Stimulated activated CD4-positive, alpha-beta T cell treated with anti-CD3 and anti-CD28 coated beads, Interleukin-4, amount 100 ng/mL, for 4 hours (primary cell): ENCODE data around the gene IGLON5.

Source experiments
- DNase-seq, 2 experiments: peaks; one replicate each; pipeline ENCODE4 v3.0.0-alpha.2; 2020

The IGLON5 gene

DNA sequence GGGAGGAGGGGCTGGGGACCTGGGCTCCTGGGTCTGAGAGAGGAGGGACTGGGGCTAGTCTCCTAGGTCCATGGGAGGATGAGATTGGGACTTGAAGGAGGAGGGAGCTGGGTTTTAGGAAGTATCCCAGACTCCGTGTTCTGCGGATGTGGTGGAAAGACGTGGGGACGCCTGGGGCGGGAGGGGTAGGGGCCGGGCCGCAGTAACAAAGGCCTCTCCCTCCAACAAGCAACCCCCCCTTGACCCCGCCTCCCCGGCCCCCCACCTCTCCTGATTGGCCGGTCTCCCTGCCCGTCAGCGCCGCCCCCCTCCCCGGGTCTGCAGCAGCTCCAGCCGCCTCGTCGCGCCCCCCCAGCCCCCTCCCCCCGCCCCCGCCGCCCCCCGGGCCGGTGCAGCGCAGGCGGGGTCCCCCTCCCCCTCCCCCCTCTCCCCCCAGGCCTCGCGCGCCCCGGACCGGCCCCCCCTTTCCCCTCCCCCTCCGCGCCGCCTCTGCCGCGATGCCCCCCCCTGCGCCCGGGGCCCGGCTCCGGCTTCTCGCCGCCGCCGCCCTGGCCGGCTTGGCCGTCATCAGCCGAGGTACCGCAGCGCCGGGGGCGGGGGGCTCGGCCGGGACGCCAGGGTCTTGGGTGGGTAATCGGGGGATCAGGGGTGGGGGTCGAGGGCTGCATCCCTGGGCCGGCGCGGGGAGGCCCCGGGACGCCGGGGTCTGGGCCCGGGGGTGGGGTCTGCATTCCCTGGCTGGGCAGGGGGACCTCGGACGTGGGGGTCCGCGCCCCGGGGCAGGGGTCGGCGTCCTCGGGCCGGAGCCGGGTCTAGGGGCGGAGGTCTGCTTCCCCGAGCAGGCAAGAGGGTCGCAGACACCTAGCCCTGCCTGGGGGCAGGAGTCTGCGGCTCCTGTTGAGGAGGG lies at the start of gene IGLON5:
IGLON5 (plus strand) TSS at position 294 of the 907 bp plus-strand sequence; CDS start at position 498, 204 bp downstream.
- DNase-seq: no peak

DNA sequence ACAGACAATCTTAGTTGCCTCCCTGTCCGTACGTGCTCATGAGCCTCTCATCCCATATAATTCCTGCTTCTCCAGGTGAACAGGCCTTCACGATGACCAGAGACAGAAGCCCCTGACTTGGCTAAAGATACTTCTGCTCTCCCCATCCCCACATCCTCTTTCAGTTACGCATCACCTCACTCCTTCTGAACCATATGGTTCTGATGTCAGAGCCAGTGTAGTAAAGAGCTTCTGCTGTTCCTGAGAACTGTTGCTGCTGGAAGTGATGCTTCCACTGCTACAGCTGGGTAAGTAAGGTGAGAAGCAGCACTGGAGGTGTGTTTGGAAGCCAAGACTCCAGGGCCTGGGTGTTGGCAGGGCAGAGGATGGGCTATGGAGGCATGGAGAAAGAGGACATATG lies 47.6 kb upstream of the IGLON5 start:
- DNase-seq: no peak

DNA sequence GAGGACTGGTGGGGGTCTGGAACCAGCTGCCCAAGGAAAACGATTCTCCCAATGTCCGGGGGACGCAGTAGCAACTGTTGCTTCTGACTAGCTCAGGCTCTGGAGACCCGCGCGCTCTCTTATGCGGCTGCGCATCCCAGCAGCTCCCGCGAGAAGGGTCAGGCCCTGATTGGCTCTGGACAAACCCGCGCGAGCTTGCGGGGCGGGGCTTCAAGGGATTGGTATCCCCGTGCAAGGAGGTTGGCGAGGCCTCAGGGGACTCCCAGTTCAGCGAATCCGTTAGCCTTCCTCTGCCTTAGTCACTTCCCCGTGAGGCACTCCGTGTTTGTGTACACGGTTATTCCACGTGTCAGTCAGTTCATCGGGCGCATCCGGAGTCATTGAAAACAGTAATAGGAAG lies 40.4 kb upstream of the IGLON5 start:
- no peak for DNase-seq

DNA sequence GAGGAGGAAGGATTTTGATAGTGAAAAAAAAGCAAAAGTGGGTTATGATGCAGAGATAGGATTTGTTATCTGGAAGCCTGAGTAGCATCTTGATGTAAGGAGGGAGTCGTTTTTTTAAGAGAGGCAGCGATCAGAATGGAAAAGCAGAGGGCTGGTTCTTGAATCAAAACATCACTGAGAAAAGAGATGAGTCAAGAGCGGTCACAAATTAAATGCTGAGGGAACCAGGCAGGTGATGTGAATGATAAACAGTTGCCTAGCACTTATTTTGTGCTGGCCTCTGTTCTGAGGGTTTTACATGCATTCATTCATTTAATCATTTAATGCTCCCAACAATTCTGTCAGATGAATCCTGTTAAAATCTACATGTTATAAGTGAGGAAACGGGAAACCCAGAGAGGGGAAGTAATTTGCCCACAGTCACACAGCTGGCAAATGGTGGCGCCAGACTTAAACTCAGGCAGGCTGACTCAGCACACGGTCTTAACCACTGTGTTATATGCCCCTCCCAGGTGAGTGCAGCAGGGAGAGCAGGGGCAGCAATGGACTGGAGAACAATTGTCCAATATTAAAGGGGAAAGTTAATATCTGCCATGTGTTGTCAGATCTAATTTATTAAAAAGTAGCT lies 39.1 kb upstream of the IGLON5 start:
- DNase-seq: no peak

DNA sequence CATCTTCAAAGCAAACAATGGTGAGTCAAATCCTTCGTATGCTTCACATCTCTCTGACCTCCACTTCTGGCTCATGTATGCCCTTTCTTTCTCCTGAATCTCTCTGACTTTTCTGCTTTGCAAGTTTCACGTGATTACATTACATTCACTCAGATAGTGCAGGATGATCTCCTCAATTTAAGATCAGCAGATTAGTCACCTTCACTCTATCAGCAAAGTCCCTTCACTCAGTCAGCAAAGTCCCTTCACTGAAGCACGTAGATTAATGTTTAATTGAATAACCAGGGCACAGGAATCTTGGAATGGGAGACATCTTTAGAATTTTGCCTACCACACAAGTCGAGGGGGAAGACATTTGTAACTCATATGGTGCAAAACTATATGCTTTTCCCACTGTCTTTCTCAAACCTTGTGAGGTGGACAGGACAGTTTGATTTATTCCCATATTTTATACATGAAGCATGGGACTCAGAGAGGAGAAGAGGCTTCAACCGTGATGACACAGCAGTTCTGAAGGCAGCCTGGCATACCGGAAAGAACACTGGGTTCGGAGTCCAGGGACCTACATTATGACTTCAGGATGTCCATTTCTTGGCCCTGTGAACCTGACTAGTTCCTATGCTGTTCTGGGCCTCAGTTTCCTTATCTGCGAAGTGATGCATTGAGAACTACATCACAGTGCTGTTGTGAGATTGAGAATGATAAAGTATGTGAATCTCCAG lies 37.2 kb upstream of the IGLON5 start:
- DNase-seq: no peak

DNA sequence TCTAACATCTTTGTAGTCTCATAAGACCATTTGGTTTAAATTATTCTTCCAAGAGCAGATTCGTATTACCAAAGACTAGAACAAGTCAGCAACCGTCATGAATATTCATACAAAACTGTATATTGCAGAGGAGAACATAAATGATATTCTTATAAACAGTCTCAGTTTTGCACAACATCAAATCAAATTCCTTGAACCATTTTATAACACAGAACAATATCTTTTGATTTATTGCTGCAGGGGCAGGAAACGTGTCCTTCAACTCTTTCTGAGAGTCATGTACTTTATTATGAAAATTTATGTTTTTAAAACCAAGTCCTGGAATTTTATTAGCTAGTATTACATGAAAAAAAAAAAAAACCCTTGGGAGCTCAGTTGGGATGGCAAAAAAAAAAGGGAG lies 34.3 kb upstream of the IGLON5 start:
- DNase-seq: no peak

DNA sequence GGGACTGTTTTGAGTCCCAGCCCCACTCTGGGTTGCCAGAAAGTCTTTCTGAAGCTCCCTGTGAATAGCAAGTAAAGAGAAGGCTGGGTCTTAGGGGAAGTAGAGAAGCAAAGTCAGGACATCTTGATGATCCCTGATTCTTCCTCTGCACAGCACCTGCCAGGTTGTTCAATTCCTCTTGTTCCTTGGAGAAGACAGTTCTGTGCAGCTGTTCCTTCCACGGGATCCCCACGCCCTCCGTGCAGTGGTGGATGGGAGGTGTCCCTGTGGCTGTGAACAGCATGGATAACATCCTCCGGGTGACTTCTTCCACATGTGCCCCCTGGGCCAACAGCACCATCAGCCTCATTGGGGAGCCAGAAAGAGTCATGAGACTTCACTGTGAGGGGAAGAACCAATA lies 29.1 kb upstream of the IGLON5 start:
- no peak for DNase-seq

DNA sequence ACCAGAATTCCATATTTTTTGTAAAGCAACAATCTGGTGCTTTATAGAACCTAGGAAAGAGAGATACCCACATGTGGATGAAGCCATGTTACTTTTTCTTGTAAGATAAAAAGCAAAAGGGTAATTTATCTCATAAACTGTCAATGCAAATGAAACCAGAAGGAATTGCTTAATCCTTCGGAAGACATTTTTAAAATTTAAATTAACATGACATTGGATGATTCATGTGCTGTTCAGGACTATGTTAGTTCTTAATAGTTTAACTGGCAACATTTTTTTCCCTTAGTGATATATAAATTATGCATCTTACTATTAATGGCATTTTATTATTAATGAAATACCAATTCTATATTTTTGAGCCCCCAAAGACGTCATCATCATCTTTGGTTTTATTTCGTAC lies 25.8 kb upstream of the IGLON5 start:
- DNase-seq: no peak

DNA sequence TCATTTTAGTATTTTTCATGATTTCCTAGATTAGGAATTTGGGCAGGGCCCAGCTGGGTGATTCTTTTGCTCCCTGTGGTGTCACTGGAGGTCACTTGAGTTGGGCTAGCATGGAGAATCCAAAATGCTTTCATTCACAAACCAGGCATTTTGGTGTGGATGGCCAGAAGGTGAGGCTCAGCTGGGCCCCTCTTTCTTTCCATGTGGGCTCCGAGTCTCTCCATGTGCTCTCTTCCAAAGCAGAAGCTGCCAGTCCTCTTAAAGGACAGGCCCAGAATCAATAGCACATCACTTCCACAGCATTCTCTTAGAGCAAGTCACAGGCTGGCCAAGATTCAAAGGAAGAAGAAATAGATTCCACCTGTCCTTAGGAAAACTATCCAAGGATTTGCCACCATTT lies 21.8 kb upstream of the IGLON5 start:
- no peak for DNase-seq

DNA sequence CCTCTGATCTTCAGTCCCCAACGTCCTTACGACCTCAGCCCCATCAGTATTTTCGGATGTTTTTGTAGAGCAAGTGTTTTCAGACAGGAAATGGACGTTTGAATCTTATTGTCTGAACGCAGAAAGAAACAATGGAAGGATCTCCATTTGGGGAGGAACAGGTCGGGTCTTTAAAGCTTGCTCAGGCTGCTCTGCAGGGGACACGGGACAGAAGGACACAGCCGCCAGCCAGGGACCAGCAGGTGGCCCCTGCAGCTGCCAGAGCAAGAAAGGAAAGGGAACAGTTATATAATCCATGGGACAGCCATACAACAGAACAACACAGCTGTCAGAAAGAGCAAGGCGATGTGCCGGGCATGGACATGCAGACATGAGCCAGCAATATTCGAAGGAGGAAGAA lies 18.5 kb upstream of the IGLON5 start:
- no peak for DNase-seq

DNA sequence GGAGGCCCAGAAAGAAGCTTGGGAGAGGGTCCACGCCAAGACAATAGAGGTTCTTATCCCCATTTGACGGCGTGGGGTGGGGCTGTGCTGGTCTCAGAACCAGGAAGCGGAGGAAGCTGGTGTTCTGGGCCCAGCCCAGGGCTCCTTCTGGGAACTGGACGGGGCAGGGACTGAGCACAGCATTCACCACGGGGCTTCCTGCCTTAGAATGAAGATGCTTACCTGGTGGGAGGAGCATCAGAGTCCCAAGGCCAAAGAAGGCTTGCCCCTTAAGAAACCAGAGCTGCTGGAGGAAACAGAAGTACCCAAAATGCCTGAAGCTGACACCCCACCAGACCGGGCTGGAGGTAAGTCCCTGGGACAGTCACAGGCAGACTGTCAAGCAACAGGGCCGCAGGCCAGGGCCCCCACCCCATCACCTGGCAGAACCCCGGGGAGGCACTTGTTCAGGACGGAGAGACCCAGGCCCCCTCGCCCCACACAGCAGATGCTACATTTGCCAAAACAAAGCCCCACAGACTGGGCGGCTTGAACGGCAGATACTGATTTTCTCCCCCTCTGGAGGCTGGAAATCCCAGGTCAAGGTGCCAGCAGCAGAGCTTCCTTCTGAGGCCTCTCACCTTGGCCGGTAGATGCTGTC lies 17.8 kb upstream of the IGLON5 start:
- DNase-seq: no peak

DNA sequence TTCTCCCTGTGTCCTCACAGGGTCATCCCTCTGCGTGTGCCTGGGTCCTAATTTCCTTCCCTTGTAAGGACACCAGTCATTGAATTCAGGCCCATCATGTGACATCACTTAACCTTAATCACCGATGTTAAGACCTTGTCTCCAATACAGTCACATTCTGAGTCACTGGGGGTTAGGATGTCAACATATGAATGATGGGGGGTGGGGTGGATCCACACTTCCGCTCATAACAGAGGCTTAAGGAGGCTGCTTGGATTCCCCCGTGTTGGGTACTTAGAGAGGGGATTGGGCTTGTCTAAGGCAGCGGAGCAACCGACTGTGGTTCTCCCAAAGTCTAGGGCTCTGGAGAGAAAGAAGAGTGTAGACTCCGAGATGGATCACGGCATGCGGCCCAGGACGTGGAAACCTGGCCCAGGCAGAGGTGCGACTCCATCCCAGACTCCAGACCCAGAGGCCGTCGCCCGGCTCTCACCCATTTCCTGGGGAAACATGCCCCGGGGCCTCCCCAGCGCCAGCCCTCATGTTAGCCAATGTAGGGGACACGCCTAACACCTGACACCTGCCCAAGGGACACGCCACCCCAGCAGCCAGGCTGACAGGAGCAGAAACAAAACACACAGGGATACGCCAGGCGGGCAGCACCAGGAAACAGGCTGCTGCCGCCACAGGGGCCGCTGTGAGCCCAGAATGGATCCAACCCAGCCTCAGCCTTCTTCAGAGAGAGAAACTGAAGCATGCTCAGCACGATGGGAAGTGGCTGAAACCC lies 17.1 kb upstream of the IGLON5 start:
- no peak for DNase-seq

DNA sequence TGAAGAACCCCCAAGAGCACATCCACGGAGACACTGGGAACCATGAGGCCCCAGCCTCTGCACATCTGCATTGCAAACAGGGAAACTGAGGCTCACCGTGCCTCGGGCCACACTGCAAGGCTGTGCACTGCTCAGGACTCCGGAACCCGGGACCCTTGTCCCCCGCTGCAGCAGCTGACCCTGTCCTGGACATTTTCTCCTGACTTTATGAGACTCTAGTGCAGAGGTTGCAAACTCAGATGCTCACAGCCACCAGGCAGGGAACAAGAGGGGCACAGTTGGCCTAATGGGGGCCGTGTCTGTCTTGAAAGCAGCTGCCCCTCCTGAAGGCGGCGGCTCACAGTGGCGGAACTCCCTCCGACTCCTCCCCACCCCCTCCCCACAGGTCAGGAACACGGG lies 16.5 kb upstream of the IGLON5 start:
- no peak for DNase-seq

DNA sequence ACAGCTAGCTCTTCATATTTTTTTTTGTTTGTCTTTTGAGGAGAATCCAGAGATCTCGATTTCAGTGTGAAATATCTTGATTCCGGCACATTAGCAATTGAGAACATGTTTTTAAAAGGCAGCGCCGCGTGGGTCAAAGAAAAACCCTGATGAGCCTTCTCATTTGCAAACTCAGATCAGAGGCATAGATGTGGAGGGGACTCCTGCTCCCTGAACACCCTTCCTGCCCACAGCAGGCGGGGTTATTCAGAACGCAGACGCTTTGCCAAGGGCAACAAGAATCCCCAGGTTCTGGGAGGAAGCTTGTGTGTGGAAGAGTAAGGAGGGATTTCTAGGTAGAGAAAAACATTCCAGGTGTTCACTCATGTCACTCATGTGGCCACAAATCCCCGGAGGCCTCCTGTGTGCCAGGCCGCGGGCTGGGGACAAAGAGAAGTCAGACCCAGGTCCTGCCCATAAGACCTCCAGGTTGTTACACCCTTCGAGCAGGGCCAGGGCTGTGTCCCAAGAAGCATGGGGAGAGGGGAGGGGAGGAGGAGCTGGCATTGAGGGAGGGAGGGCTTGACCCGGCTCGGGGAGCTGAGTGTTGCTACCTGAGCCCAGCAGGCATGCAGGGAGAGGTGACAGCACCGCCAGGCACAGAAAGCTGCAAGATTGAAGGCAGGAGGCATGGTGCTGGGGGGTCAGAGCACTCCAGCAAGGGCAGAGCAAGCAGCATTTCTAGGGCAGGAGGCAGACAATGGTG lies 15.9 kb upstream of the IGLON5 start:
- no peak for DNase-seq

DNA sequence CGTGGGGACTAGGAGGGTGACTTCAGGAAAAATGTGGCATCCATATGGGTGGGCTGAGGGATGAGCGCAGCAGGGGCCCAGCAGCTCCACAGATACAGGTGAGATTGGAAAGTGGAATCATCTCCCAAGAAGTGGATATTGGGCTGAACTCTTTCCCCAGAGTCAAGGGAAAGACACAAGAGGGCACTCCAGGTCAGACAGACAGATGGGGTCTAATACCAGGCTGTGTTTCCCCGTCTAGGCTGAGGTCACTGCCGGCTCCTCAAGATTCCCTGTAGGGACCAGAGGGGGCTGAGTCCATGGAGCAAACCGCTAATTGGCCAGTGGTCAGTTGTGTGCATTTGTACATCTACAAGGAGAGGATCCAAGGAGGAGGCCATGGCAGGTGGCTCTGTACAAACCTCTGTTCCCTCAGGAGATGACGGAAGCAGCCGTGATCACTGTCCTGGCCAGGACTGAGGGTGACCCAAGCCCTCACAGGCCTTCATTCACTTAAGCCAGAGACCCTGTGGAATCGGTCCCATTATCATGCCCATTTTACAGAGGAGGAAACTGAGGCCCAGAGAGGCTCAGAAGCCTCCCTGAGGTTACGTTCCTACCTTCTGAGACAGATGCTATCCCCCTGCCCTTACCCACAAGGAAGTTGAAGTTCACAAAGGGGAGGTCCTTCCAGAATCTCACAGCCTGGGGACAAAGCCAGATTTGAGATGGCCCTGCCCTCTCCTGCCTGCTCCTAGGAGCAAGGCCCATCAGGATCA lies 14.9 kb upstream of the IGLON5 start:
- no peak for DNase-seq

DNA sequence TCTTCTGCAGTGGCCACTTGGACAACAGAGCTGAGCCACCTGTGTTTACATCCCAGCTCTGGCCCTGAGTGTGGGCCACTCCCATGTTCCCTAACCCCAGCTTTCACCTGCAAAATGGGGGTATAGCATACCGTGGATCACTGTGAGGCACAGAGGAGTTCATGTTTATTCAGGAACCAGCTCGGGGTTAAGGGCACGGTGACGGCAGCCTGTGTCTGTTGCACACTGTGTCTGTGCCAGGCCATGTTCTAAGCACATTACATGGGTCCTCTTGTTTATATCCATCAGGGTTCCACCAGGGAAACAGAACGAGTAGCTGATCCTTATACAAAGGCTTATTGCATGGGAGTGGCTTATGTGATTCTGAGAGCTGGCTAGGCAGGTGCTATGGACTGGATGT lies 14.0 kb upstream of the IGLON5 start:
- DNase-seq: no peak

DNA sequence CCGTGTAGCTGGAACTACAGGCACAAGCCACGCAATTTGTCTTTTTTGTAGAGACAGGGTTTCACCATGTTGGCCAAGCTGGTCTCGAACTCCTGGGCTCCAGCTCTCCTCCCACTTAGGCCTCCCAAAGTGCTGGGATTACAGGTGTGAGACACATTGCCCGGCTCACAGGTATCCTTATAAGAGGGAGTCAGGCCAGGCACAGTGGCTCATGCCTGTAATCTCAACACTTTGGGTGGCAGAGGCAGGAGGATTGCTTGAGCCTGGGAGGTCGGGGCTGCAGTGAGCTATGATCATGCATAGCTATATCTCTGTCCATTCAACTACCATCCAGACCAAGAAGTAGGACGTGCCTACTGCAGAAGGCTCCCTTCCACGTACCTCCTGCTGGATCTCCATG lies 10.2 kb upstream of the IGLON5 start:
- no peak for DNase-seq

DNA sequence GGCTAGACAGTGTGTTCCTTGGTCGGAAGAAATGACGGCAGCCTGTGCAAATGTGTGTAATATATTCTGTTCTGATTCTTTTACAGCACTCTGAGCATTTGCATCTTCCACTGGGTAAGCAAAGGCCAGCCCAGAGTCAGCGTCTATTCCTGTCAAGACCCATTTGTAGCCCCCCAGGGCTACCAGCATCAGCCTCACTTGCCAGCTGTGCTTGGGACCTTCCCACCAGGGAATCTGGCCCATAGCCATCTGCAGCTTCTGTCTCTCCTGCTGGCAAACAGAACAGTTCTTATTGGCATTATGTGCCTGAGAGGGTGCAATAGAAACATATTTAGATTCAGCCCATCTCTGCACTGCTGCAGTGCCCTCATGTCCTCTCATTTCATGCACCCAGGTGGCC lies 6.0 kb upstream of the IGLON5 start:
- DNase-seq: no peak

DNA sequence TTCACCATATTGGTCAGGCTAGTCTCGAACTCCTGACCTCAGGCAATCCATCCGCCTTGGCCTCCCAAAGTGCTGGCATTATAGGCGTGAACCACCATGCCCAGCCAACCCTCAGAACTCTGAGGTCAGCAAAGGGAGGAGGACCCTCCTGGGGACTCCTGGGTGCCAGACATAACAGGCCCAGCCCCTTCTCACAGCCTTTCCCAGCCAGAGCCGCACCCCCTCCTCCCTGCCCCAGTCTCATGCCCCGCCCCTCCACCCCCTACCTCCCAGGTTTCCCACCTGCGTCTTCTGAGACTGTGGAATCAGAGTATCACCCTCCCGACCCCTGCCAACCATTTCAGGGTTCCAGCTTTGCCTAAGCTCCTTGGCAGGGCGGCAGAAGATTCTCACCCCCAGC lies 5.2 kb downstream of the IGLON5 start:
- DNase-seq: no peak

DNA sequence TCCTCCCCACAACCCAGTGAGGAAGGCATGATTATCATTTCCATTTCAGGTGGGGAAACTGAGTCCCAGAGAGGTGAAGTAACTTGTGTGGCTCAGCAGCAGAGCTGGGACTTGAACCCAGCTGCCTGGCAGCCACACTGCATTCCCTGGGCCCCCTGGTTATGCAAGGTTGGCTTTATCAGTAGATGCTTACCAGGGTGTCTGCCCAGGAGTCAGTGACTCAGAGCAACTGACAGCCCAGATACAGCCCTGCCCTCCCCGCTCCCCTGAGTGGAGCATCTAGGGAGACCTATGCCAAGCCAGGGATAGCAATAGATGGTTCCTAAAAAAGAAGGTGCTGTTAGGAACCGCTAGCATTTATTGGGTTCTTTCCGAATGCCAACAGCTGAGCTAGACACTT lies 5.9 kb downstream of the IGLON5 start:
- no peak for DNase-seq

DNA sequence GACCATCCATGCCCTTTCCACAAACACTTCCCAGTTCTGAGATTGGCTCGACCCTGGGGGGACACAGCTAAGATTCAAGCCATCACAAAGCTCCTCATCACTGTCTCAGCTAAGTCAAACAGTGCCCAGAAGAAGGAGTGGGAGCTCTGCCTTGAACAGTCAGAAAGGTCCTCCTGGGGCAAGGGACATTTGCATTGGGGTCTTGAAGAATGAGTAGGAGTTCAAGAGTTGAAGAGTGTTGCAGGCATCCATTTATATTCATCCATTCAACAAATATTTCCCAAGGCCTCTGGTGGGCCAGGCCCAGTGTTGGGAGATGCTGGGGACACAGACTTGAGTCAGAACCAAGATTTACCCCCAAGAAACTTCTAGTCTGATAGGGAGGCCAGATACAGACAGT lies 6.5 kb downstream of the IGLON5 start:
- no peak for DNase-seq
